ENCODE results near the gene LMO7. TPM values are rescaled to one million over a fixed set of nuclear protein-coding genes. Genes with fewer than 3 reads are reported as not detected.

The LMO7 gene
- polyA plus RNA-seq, 1 donor, result 149 TPM

DNA sequence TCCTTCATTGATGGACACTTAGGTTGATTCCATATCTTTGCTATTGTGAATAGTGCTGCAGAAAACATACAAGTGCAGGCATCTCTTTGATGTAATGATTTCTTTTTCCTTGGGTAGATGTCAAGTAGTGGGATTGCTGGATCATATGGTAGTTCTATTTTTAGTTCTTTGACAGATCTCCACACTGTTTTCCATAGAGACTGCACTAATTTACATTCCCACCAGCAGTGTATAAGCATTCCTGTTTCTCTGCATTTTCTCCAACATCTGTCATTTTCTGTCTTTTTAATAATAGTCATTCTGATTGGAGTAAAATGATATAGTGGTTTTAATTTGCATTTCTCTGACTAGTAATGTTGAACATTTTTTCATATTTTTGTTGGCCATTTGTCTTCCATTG is 116.7 kb downstream of the LMO7 start:
- H3K4me3 ChIP-seq (ENCODE audit: low read length), result no peak overlapping the region
- no peaks in the 10 kb centered on the region for H3K9me3 ChIP-seq (ENCODE audit: control insufficient read depth, low read depth, low read length)
- H3K27me3 ChIP-seq (ENCODE audit: control insufficient read depth, insufficient read depth, low read length), result no peaks in the 10 kb centered on the region
- no peaks in the 10 kb centered on the region for H3K4me1 ChIP-seq (ENCODE audit: control insufficient read depth, insufficient read depth, low read length)
- no peak for DNase-seq
- H3K27ac ChIP-seq (ENCODE audit: low read length), result no peak overlapping the region
- no peaks in the 10 kb centered on the region for H3K36me3 ChIP-seq (ENCODE audit: control insufficient read depth, insufficient read depth, low read length)

GRCh38 chr13:75754936-75755335 is 118.8 kb downstream of the LMO7 start:
- 100% methylated on average over 2 of the region's 3 CpGs for WGBS (ENCODE audit: insufficient coverage, low lambda C conversion rate)
- H3K27me3 ChIP-seq (ENCODE audit: control insufficient read depth, insufficient read depth, low read length), result no peaks in the 10 kb centered on the region
- peaks cover 11% of the 10 kb centered on the region for H3K4me1 ChIP-seq (ENCODE audit: control insufficient read depth, insufficient read depth, low read length)
- H3K9me3 ChIP-seq (ENCODE audit: control insufficient read depth, low read depth, low read length), result no peaks in the 10 kb centered on the region
- no peak for DNase-seq
- H3K4me3 ChIP-seq (ENCODE audit: low read length), result no peak overlapping the region
- no peaks in the 10 kb centered on the region for H3K36me3 ChIP-seq (ENCODE audit: control insufficient read depth, insufficient read depth, low read length)
- H3K27ac ChIP-seq (ENCODE audit: low read length), result no peak overlapping the region

DNA sequence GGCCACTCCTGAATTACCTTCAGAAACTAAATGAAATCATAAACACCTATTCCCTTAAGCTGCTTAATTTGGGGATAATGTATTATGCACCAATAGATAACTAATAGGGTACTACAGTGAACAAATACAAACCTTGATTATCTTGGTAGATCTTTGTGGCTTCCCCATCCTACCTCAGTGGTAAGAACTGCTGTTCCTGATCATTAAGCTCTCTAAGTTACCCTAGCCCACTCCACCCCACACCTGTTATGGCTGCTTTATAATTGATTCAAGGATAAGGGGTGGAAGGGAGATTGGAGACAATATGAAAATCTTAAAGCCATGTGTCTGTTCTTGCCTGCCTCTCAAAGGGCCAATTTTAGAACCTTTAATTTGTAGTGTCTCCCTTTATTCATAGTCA is 121.2 kb downstream of the LMO7 start:
- no peaks in the 10 kb centered on the region for H3K27me3 ChIP-seq (ENCODE audit: control insufficient read depth, insufficient read depth, low read length)
- no peaks in the 10 kb centered on the region for H3K9me3 ChIP-seq (ENCODE audit: control insufficient read depth, low read depth, low read length)
- peaks cover 11% of the 10 kb centered on the region for H3K4me1 ChIP-seq (ENCODE audit: control insufficient read depth, insufficient read depth, low read length)
- no peak overlapping the region for H3K4me3 ChIP-seq (ENCODE audit: low read length)
- H3K36me3 ChIP-seq (ENCODE audit: control insufficient read depth, insufficient read depth, low read length), result no peaks in the 10 kb centered on the region
- H3K27ac ChIP-seq (ENCODE audit: low read length), result no peak overlapping the region
- no peak for DNase-seq

DNA sequence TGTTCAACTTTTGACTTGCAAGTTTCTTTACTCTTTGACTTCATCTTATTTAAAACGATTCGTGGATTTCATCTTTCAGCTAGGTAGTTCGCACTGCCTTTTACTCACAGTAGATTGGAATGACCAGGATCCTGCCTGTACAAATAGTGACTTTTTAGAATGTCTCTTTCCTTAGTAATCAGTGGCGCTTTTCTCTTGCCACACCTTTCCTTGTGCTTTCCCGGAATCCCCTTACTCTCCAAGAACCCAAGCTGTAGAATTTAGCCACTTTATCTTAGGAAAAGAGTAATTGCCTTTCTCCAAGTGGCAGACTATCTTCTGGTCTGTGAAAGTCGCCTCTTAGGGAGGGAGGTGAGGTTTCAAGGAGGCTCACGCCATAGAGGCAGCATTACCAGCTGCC is 123.4 kb downstream of the LMO7 start:
- no peaks in the 10 kb centered on the region for H3K36me3 ChIP-seq (ENCODE audit: control insufficient read depth, insufficient read depth, low read length)
- 50% methylated on average over 3 of the region's 7 CpGs for WGBS (ENCODE audit: insufficient coverage, low lambda C conversion rate)
- H3K9me3 ChIP-seq (ENCODE audit: control insufficient read depth, low read depth, low read length), result no peaks in the 10 kb centered on the region
- no peak overlapping the region for H3K4me3 ChIP-seq (ENCODE audit: low read length)
- no peaks in the 10 kb centered on the region for H3K27me3 ChIP-seq (ENCODE audit: control insufficient read depth, insufficient read depth, low read length)
- H3K4me1 ChIP-seq (ENCODE audit: control insufficient read depth, insufficient read depth, low read length), result peaks cover 14% of the 10 kb centered on the region
- DNase-seq, result peak in 1 of 2 donors; percentile 40
- H3K27ac ChIP-seq (ENCODE audit: low read length), result peak overlapping the region; percentile 94

DNA sequence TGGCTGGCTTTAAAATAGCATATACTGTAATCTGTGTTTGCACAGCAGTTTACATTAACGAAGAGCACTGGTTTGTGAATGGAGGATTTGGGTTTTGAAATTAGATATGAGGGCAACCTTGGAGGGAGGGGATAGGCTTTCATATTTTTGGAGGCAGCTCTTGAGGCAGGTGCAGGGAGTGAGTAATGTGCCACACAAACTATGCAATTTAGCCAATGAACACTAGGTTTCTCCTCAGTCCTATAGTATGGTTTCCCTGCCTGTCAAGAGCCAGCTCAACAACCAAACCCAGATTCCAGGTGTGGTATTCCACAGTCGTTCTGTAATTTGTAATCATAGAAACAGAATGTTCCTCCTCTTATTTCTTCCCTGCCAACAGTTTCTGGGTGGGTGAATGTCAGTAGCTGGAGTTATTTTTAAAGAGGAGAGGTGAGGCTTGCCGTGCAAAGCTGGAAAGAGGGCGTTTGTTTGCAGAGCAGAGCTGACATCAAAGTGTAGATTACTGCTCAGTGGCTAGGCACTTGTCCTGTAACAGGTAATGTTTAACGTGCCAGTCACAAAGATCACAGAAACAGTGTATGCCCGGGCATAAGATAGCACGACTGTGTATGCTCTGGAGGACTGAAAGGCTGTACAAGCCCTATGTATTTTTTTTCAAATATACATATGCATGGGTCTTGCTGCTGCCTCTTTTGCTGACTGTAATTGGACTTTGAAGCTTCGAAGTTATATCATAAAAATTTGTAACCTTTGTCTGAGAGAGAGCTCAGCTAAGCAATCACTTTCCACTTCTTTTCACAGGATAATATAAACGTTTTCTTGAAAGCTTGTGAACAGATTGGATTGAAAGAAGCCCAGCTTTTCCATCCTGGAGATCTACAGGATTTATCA is 124.2 kb downstream of the LMO7 start:
- H3K27ac ChIP-seq (ENCODE audit: low read length), result peak overlapping the region; percentile 94
- 0% methylated on average over 1 of the region's 9 CpGs for WGBS (ENCODE audit: insufficient coverage, low lambda C conversion rate)
- peaks cover 14% of the 10 kb centered on the region for H3K4me1 ChIP-seq (ENCODE audit: control insufficient read depth, insufficient read depth, low read length)
- H3K9me3 ChIP-seq (ENCODE audit: control insufficient read depth, low read depth, low read length), result no peaks in the 10 kb centered on the region
- H3K36me3 ChIP-seq (ENCODE audit: control insufficient read depth, insufficient read depth, low read length), result no peaks in the 10 kb centered on the region
- no peaks in the 10 kb centered on the region for H3K27me3 ChIP-seq (ENCODE audit: control insufficient read depth, insufficient read depth, low read length)
- peak; percentile 94 to 98 for DNase-seq
- H3K4me3 ChIP-seq (ENCODE audit: low read length), result peak overlapping the region; percentile 67

DNA sequence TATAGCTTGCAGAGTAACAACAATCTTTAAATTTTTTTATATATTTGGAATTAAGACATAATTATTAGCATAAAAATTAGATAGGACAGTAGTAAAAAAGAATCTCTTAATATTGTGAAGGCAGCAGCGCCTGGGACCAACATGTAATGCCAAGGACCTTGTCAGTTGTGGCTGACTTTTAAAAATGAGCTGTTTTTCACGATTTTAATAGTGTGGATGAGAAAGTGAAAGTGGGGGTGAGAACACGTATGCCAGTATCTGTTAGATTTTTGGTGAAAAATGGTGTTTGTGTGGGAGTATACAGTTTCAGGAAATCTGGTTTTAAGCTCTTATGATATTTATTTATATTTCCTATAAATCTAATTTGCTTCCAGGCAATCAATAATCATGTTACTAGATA is 125.2 kb downstream of the LMO7 start:
- Histone ChIP-seq H3K9me3 (ENCODE audit: control insufficient read depth, low read depth, low read length) (no peaks in the 10 kb centered on the region), H3K27me3 (ENCODE audit: control insufficient read depth, insufficient read depth, low read length) (no peaks in the 10 kb centered on the region), H3K4me3 (ENCODE audit: low read length) (peak overlapping the region; percentile 67), H3K27ac (ENCODE audit: low read length) (peak overlapping the region; percentile 94), H3K36me3 (ENCODE audit: control insufficient read depth, insufficient read depth, low read length) (no peaks in the 10 kb centered on the region), H3K4me1 (ENCODE audit: control insufficient read depth, insufficient read depth, low read length) (peaks cover 15% of the 10 kb centered on the region)
- WGBS (ENCODE audit: insufficient coverage, low lambda C conversion rate), result 23% methylated on average over 3 of the region's 3 CpGs
- DNase-seq, result peak in 1 of 2 donors; percentile 12

DNA sequence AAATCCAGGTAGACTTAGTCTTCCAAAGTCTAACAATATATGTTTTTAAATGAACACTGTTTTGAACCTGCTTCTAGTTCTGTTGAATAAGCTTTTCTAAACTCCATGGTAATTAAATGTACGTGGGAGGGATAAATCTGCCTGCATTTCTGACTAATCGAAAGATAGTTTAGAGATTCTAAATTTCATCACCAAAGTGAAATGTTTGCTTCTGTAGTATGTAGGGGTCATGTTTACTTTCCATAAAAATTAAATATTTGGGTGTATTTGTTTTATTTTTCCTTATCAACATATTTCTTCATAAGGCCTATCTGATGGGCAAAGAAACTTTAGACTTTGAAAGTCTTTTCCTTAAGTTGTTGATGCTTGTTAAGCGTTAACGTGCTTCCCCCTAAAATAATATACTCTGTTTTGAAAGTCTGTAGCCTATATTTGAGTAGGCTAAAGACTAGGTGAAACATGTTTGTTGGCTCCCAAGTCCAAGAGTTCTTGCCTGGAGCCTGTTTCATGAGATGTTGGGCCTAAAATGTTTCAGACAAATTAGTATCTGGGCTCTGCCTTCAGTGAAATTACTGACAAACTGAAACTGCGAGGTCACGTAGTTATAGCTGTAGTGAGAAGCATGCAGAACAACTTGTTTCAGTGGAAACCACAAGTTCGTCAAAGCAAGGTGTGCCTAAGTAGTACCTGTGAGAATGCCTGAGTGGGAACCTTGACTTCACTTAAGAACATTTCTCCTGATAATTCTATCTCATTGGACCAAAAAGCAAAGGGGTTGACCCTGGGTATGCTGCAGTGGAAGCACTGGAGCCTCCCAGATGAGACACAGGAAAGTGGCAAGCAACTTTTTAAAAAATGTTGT is 126.2 kb downstream of the LMO7 start:
- peak overlapping the region; percentile 67 for H3K4me3 ChIP-seq (ENCODE audit: low read length)

GRCh38 chr13:75762955-75763354 is 126.8 kb downstream of the LMO7 start:
- Histone ChIP-seq H3K9me3 (ENCODE audit: control insufficient read depth, low read depth, low read length) (no peaks in the 10 kb centered on the region), H3K4me3 (ENCODE audit: low read length) (peak overlapping the region; percentile 67), H3K27me3 (ENCODE audit: control insufficient read depth, insufficient read depth, low read length) (no peaks in the 10 kb centered on the region), H3K36me3 (ENCODE audit: control insufficient read depth, insufficient read depth, low read length) (no peaks in the 10 kb centered on the region), H3K4me1 (ENCODE audit: control insufficient read depth, insufficient read depth, low read length) (peaks cover 25% of the 10 kb centered on the region), H3K27ac (ENCODE audit: low read length) (peak overlapping the region; percentile 94)
- DNase-seq, result no peak
- WGBS (ENCODE audit: insufficient coverage, low lambda C conversion rate), result no CpG with 5 or more reads among the region's 2 CpGs

More for the DNA sequence above, 126.2 kb downstream of the LMO7 start:
- H3K27me3 ChIP-seq (ENCODE audit: control insufficient read depth, insufficient read depth, low read length), result no peaks in the 10 kb centered on the region
- DNase-seq, result peak in 1 of 2 donors; percentile 77
- no peaks in the 10 kb centered on the region for H3K9me3 ChIP-seq (ENCODE audit: control insufficient read depth, low read depth, low read length)
- no CpG with 5 or more reads among the region's 7 CpGs for WGBS (ENCODE audit: insufficient coverage, low lambda C conversion rate)
- peaks cover 19% of the 10 kb centered on the region for H3K4me1 ChIP-seq (ENCODE audit: control insufficient read depth, insufficient read depth, low read length)
- H3K36me3 ChIP-seq (ENCODE audit: control insufficient read depth, insufficient read depth, low read length), result no peaks in the 10 kb centered on the region
- H3K27ac ChIP-seq (ENCODE audit: low read length), result peak overlapping the region; percentile 94

DNA sequence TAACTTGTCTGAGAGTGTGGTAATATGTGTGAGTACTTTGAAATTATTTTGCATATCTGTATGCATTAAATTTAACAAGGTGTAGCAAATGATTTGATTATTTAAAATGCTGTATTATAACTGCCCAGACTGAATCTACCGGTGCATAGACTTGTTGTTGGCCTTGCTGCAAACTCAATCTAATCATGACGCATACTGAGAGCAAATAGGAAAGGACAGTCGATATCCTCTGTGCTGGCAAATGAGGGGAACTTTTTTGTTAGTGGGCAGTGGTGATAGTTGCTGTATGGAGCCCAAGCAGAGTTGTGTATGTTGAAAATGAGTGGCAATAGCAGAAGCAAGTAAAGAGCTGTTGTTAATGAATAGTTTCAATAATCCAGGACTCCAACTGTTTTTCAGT is 127.4 kb downstream of the LMO7 start:
- DNase-seq, result peak in 1 of 2 donors; percentile 41
- no CpG with 5 or more reads among the region's 3 CpGs for WGBS (ENCODE audit: insufficient coverage, low lambda C conversion rate)
- Histone ChIP-seq H3K36me3 (ENCODE audit: control insufficient read depth, insufficient read depth, low read length) (no peaks in the 10 kb centered on the region), H3K4me1 (ENCODE audit: control insufficient read depth, insufficient read depth, low read length) (peaks cover 26% of the 10 kb centered on the region), H3K27ac (ENCODE audit: low read length) (peak overlapping the region; percentile 94), H3K4me3 (ENCODE audit: low read length) (peak overlapping the region; percentile 67), H3K27me3 (ENCODE audit: control insufficient read depth, insufficient read depth, low read length) (no peaks in the 10 kb centered on the region), H3K9me3 (ENCODE audit: control insufficient read depth, low read depth, low read length) (no peaks in the 10 kb centered on the region)

GRCh38 chr13:75764251-75764925 is 128.3 kb downstream of the LMO7 start:
- DNase-seq, result peak in 1 of 2 donors; percentile 49
- Histone ChIP-seq H3K27ac (ENCODE audit: low read length) (no peak overlapping the region), H3K4me3 (ENCODE audit: low read length) (no peak overlapping the region), H3K4me1 (ENCODE audit: control insufficient read depth, insufficient read depth, low read length) (peaks cover 25% of the 10 kb centered on the region), H3K9me3 (ENCODE audit: control insufficient read depth, low read depth, low read length) (no peaks in the 10 kb centered on the region), H3K36me3 (ENCODE audit: control insufficient read depth, insufficient read depth, low read length) (no peaks in the 10 kb centered on the region), H3K27me3 (ENCODE audit: control insufficient read depth, insufficient read depth, low read length) (no peaks in the 10 kb centered on the region)
- no CpG with 5 or more reads among the region's 2 CpGs for WGBS (ENCODE audit: insufficient coverage, low lambda C conversion rate)
